Upper lobe of left lung (tissue), 4 donors: ENCODE measurements around the gene EEF2K.

Experiments used
- CTCF ChIP-seq, 6 experiments: fragments of 450-650 bp in 4 of 6; fragments of 200-600 bp in 2 of 6; sonication (generic) in 2 of 6; IDR thresholded peaks; one replicate each; pipeline ENCODE4 v1.5.1; 2016 to 2019; ENCODE audit warnings: antibody characterized with exemption in 6 of 6
- EP300 ChIP-seq, 4 donors: sonication (generic); formaldehyde crosslinking; IDR thresholded peaks; one replicate each; pipeline ENCODE4 v1.5.1; 2017; ENCODE audit warnings: antibody characterized with exemption in 4 of 4, control low read depth in 2 of 4
- POLR2A ChIP-seq, 4 donors: fragments of 450-650 bp; IDR thresholded peaks; one replicate each; pipeline ENCODE4 v1.5.1; 2016 to 2017; ENCODE audit warnings: antibody characterized with exemption in 4 of 4, mild to moderate bottlenecking in 2 of 4

- TF ChIP-seq CTCF (IDR thresholded peaks at IDR 0.05): no peak
- no peak for TF ChIP-seq POLR2A (IDR thresholded peaks at IDR 0.05)
- no peak for TF ChIP-seq EP300 (IDR thresholded peaks at IDR 0.05)
Observed at GRCh38 chr16:22213236-22213635, 7.2 kb downstream of the EEF2K start.
